Cerebellar cortex (tissue), 1 donor: Measurements from ENCODE around the gene PALLD.
"Not testable (repeated sequence)": the region's sequence is repeated elsewhere in the genome, so short reads cannot be mapped to it uniquely, and the experiment has no call there.

Experiments
- DNase-seq: peaks from one replicate; pipeline ENCODE4 v3.0.0-alpha.2; 2015; ENCODE audit warnings: low spot score

PALLD gene

GRCh38 chr4:168707205-168707604 lies 210.4 kb downstream of the PALLD start:
- no peak for DNase-seq

GRCh38 chr4:168708108-168708507 lies 211.3 kb downstream of the PALLD start:
- DNase-seq, result no peak

GRCh38 chr4:168710353-168710946 lies 213.6 kb downstream of the PALLD start:
- peak; percentile 45 for DNase-seq

GRCh38 chr4:168711197-168712140 lies 214.6 kb downstream of the PALLD start:
- DNase-seq, result no peak

DNA sequence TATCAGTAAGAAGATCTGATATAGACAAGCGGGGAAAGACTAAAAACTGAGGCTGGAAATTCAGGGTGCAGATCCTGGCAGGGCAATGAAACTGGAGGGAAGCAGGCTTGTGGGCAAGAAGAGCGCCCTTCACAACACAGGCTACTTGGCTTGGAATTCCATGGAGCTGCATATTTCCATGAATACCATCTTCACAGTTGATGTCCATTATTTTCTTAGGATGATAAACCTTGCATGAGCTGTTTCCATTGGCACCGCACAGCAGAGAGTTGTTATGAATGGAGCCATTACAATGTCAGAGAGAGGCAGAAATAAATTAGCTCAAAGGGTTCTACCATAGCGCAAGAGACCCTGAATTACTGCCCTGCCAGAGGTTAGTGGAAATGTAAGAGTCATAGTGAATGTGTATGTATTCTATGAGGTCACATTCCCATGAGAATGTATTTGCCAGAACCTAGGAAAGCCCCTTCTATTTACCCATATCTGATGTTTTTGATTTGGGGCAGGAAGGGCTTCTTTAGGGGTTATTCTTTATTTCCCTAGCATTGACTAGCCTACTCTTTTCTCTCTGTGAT lies 215.6 kb downstream of the PALLD start:
- no peak for DNase-seq

GRCh38 chr4:168713253-168713652 lies 216.4 kb downstream of the PALLD start:
- no peak for DNase-seq

- no peak for DNase-seq
These were observed 219.0 kb downstream of the PALLD start for GRCh38 chr4:168715896-168716295.

GRCh38 chr4:168716406-168717129 lies 219.7 kb downstream of the PALLD start:
- DNase-seq, result no peak

DNA sequence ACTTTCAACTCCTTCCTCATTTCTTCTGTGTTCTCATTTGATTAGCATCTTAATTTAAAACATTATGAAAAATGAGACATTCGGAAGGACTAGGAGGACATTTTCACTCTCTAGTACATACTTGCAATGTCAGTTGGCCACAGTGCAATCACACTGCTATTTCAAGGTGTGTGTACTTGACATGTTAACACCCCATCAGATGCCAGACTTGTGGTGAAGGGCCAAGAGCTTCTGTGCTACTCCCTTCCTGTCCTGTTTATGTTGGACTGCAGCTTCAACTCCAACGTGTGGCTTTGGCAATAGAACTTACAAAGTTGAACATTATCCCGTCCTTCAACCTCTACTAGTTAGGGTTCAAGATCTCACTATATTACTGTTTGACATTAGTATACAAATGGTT lies 221.0 kb downstream of the PALLD start:
- DNase-seq, result no peak

DNA sequence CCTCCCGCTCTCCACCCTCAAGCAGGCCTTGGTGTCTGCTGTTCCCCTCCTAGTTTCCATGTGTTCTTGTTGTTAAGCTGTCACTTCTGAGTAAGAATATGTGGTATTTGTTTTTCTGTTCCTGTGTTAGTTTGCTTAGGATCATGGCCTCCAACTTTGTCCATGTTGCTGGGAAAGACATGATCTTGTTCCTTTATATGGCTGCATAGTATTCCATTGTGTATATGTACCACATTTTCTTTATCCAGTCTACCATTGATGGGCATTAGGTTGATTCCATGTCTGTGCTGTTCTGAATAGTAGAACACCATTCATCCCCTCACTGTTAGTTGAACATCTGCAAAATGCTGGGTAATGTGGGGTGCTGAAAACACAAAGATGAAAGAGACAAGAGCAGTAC lies 222.9 kb downstream of the PALLD start:
- no peak for DNase-seq

- no peak for DNase-seq
These were observed 223.6 kb downstream of the PALLD start for GRCh38 chr4:168720396-168720900.

- no peak for DNase-seq
These were observed 225.5 kb downstream of the PALLD start for GRCh38 chr4:168722391-168722790.

GRCh38 chr4:168723020-168723419 lies 226.2 kb downstream of the PALLD start:
- no peak for DNase-seq

DNA sequence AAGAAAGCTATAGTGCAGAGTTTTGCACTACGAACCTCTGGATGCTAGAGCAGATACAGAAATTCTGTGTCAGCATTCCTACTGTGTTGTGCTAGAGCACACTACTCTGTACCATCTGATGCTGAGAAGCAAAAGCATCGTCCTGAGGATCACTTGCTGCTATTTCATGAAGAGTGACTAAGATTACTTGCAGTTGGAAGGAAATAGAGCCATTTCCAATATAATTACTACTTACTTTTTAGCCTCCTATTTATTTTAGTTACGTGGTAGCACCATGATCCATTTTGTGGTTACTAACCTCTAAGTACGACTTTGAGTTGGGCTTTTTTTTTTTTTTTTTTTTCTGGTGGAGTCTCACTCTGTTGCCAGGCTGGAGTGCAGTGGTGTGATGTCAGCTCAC lies 226.7 kb downstream of the PALLD start:
- no peak for DNase-seq

DNA sequence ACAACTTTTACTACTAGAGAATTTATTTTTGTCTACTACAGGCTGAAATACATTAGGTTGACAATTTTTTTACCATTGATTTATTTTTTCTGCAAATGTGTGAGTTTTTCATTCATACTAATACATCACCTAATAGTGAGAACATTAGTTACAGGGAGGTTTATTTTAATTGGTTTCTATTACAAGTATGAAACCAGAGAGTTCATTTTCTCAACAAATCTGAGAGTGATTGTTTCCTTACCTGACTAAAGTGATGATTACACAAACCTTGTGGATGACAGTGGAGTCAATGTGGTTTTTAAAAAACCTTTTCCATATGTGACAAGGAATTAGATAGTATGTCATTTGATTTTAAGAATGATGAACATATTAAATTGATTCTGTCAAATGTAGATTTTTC lies 227.4 kb downstream of the PALLD start:
- no peak for DNase-seq

GRCh38 chr4:168724686-168725411 lies 228.0 kb downstream of the PALLD start:
- no peak for DNase-seq

GRCh38 chr4:168725930-168726329 lies 229.1 kb downstream of the PALLD start:
- no peak for DNase-seq

DNA sequence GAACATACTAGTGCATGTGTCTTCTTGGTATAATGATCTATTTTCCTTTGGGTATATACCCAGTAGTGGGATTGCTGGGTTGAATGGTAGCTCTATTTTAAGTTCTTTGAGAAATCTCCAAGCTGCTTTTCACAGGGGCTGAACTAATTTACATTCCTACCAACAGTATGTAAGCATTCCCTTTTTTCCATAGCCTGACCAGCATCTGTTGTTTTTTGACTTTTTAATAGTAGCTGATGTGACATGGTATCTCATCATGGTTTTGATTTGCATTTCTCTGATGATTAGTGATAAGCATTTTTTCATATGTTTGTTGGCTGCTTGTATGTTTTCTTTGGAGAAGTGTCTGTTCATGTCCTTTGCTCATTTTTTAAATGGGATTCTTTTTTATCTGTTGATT lies 230.3 kb downstream of the PALLD start:
- not testable (repeated sequence) for DNase-seq

- DNase-seq, result no peak
These were observed 234.3 kb downstream of the PALLD start for GRCh38 chr4:168731006-168731636.

- DNase-seq, result no peak
These were observed 235.0 kb downstream of the PALLD start for GRCh38 chr4:168731706-168732414.
